ENCODE measurements around the gene HOXD8. TPM values are rescaled to one million over a fixed set of nuclear protein-coding genes. Genes with fewer than 3 reads are reported as not detected.

Gene HOXD8
- total RNA-seq, 1 donor = 3.3 TPM

DNA sequence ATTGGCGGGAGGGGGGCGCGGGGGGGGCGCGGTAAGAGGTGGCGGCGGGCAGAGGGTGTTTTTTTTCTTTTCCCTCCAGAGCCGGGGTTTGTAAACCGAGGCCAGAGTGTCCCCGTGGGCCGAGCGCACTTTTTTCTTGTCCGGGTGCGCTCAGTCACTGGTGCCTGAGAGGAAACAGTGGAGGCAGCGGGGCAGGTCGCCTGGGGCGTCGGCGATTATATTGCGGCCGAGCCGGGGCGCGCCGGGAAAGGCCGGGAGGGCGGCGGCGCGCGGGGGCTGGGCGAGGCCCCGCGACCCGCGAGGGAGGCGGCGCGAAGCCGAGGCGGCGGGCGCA, 275 bp downstream of the HOXD8 start:
- no peaks in the 10 kb centered on the region for H3K27me3 ChIP-seq (ENCODE audit: insufficient read depth, low read length)
- TF ChIP-seq, protein P1, sequence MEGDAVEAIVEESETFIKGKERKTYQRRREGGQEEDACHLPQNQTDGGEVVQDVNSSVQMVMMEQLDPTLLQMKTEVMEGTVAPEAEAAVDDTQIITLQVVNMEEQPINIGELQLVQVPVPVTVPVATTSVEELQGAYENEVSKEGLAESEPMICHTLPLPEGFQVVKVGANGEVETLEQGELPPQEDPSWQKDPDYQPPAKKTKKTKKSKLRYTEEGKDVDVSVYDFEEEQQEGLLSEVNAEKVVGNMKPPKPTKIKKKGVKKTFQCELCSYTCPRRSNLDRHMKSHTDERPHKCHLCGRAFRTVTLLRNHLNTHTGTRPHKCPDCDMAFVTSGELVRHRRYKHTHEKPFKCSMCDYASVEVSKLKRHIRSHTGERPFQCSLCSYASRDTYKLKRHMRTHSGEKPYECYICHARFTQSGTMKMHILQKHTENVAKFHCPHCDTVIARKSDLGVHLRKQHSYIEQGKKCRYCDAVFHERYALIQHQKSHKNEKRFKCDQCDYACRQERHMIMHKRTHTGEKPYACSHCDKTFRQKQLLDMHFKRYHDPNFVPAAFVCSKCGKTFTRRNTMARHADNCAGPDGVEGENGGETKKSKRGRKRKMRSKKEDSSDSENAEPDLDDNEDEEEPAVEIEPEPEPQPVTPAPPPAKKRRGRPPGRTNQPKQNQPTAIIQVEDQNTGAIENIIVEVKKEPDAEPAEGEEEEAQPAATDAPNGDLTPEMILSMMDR (IDR thresholded peaks at IDR 0.05; ENCODE audit: extremely low read depth, low read depth, low read length) = no peak
- H3K36me3 ChIP-seq (ENCODE audit: insufficient read depth, low read length) = peaks cover 5% of the 10 kb centered on the region
- H3K9me3 ChIP-seq (ENCODE audit: low read depth, low read length) = no peaks in the 10 kb centered on the region
- peak overlapping the region; percentile 78 for H3K4me3 ChIP-seq (ENCODE audit: insufficient read depth, low read length)
- H3K4me2 ChIP-seq (ENCODE audit: insufficient read depth, low read length) = peak overlapping the region; percentile 94
- peak overlapping the region; percentile 56 for H3K27ac ChIP-seq (ENCODE audit: low read depth, low read length)
- DNase-seq (ENCODE audit: insufficient read length, low spot score, missing footprints) = peak; percentile 91
- no peak overlapping the region for H2AFZ ChIP-seq (ENCODE audit: low read length)
- no peaks in the 10 kb centered on the region for H3K79me2 ChIP-seq (ENCODE audit: insufficient read depth, low read length)
- no peaks in the 10 kb centered on the region for H4K20me1 ChIP-seq (ENCODE audit: insufficient read depth, low read length)
- peaks cover 20% of the 10 kb centered on the region for H3K4me1 ChIP-seq (ENCODE audit: insufficient read depth, low read length)

DNA sequence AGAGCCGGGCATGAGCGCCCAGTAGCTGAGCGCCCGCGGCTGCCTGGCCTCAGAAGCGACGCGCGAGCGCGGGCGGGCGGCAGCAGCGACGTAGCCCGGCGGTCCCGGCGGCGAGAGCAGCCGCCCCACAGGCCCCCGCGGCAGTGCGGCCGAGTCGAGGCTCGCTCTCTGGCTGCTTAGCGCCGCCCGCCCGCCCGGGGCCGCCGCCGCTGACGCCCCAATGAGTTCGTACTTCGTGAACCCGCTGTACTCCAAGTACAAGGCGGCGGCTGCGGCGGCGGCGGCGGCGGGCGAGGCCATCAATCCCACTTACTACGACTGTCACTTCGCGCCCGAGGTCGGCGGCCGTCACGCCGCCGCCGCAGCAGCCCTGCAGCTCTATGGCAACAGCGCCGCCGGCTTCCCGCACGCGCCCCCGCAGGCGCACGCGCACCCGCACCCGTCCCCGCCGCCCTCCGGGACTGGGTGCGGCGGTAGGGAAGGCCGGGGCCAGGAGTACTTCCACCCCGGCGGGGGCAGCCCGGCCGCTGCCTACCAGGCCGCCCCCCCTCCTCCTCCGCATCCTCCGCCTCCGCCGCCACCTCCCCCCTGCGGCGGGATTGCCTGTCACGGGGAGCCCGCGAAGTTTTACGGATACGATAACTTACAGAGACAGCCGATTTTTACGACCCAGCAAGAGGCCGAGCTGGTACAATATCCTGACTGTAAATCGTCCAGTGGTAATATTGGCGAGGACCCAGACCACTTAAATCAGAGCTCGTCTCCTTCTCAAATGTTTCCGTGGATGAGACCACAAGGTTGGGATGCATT, 847 bp downstream of the HOXD8 start:
- H3K27ac ChIP-seq (ENCODE audit: low read depth, low read length) = peak overlapping the region; percentile 56

DNA sequence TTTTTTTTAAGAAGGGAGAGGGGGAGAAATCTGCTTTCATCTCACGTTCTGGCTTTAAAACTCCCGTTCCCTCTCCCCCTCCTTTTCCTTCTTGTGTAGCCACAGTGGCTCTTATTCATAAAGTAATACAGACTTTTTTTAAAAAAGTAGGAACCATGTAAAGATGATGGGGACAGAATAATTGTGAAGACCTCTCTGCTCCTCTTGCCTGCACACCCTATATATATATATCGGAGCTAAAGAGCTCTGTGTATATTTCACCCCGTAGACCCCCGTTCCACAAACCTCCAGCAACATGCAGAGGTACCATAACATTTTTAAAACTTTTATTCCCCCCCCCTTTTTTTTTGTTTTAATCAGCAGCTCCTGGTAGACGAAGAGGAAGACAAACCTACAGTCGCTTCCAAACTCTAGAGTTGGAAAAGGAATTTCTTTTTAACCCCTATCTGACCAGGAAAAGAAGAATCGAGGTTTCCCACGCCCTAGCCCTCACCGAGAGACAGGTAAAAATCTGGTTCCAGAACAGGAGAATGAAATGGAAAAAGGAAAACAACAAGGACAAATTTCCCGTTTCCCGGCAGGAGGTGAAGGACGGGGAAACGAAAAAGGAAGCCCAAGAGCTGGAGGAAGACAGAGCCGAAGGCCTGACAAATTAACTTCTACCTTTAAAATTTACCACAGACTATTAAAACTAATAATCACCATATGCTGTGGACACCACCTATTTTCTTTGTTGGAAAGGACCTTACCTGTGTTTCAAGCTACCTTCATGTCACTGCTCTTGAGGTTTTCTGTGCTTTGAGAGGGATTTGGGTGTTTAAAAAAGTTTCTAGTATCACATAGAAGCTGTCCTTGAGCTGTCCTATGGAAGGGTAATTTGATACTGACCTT, 1.7 kb downstream of the HOXD8 start:
- Histone ChIP-seq H4K20me1 (ENCODE audit: insufficient read depth, low read length) (no peaks in the 10 kb centered on the region), H3K9me3 (ENCODE audit: low read depth, low read length) (no peaks in the 10 kb centered on the region), H3K4me3 (ENCODE audit: insufficient read depth, low read length) (peak overlapping the region; percentile 78), H3K79me2 (ENCODE audit: insufficient read depth, low read length) (peaks cover 2% of the 10 kb centered on the region), H3K27me3 (ENCODE audit: insufficient read depth, low read length) (no peaks in the 10 kb centered on the region), H2AFZ (ENCODE audit: low read length) (peak overlapping the region; percentile 86), H3K27ac (ENCODE audit: low read depth, low read length) (peak overlapping the region; percentile 56), H3K4me2 (ENCODE audit: insufficient read depth, low read length) (peak overlapping the region; percentile 94), H3K36me3 (ENCODE audit: insufficient read depth, low read length) (peaks cover 5% of the 10 kb centered on the region), H3K4me1 (ENCODE audit: insufficient read depth, low read length) (peaks cover 30% of the 10 kb centered on the region)
- peak; percentile 82 for DNase-seq (ENCODE audit: insufficient read length, low spot score, missing footprints)
- TF ChIP-seq, protein P1 (IDR thresholded peaks at IDR 0.05; ENCODE audit: extremely low read depth, low read depth, low read length) = no peak

More for the DNA sequence above, 847 bp downstream of the HOXD8 start:
- TF ChIP-seq, protein P1 (IDR thresholded peaks at IDR 0.05; ENCODE audit: extremely low read depth, low read depth, low read length) = no peak
- no peaks in the 10 kb centered on the region for H3K27me3 ChIP-seq (ENCODE audit: insufficient read depth, low read length)
- H3K79me2 ChIP-seq (ENCODE audit: insufficient read depth, low read length) = no peaks in the 10 kb centered on the region
- no peaks in the 10 kb centered on the region for H4K20me1 ChIP-seq (ENCODE audit: insufficient read depth, low read length)
- H3K9me3 ChIP-seq (ENCODE audit: low read depth, low read length) = no peaks in the 10 kb centered on the region
- peaks cover 5% of the 10 kb centered on the region for H3K36me3 ChIP-seq (ENCODE audit: insufficient read depth, low read length)
- H3K4me2 ChIP-seq (ENCODE audit: insufficient read depth, low read length) = peak overlapping the region; percentile 94
- H2AFZ ChIP-seq (ENCODE audit: low read length) = peak overlapping the region; percentile 86
- H3K4me1 ChIP-seq (ENCODE audit: insufficient read depth, low read length) = peaks cover 25% of the 10 kb centered on the region
- DNase-seq (ENCODE audit: insufficient read length, low spot score, missing footprints) = peak; percentile 96
- peak overlapping the region; percentile 78 for H3K4me3 ChIP-seq (ENCODE audit: insufficient read depth, low read length)

DNA sequence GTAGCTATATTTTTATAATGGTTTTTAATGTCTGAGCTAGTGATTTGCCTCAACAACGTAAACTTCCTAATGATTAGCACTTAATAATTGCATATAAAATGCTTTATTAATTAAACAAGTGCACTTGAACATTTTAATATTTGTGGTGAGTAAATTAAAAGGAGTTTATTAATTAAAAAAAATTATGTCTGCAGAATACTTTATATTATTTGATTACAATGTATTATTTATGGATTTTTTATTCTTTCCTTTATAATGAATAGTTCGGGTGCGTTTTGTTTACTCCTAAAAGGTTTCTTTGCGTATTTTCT, 2.3 kb downstream of the HOXD8 start:
- peaks cover 5% of the 10 kb centered on the region for H3K36me3 ChIP-seq (ENCODE audit: insufficient read depth, low read length)
- no peak overlapping the region for H3K27ac ChIP-seq (ENCODE audit: low read depth, low read length)
- peaks cover 30% of the 10 kb centered on the region for H3K4me1 ChIP-seq (ENCODE audit: insufficient read depth, low read length)
- no peak for DNase-seq (ENCODE audit: insufficient read length, low spot score, missing footprints)
- no peaks in the 10 kb centered on the region for H3K9me3 ChIP-seq (ENCODE audit: low read depth, low read length)
- no peaks in the 10 kb centered on the region for H3K27me3 ChIP-seq (ENCODE audit: insufficient read depth, low read length)
- H3K79me2 ChIP-seq (ENCODE audit: insufficient read depth, low read length) = peaks cover 8% of the 10 kb centered on the region
- H4K20me1 ChIP-seq (ENCODE audit: insufficient read depth, low read length) = no peaks in the 10 kb centered on the region
- H3K4me3 ChIP-seq (ENCODE audit: insufficient read depth, low read length) = no peak overlapping the region
- TF ChIP-seq, protein P1 (IDR thresholded peaks at IDR 0.05; ENCODE audit: extremely low read depth, low read depth, low read length) = no peak
- no peak overlapping the region for H2AFZ ChIP-seq (ENCODE audit: low read length)
- peak overlapping the region; percentile 94 for H3K4me2 ChIP-seq (ENCODE audit: insufficient read depth, low read length)
